Neuron (in vitro differentiated cells): ENCODE data around the gene AKAP3.

Experiments
- H2AFZ ChIP-seq: one replicate; pipeline ENCODE4 v1.6.1; 2013; ENCODE audit warnings: low read depth, mild to moderate bottlenecking, inconsistent platforms, low read length, moderate library complexity
- H3K27me3 ChIP-seq: one replicate; pipeline ENCODE4 v1.6.1; 2013; ENCODE audit warnings: low read length; ENCODE audit not compliant: insufficient read depth
- H3K36me3 ChIP-seq: one replicate; pipeline ENCODE4 v1.6.1; 2013; ENCODE audit warnings: low read length; ENCODE audit not compliant: insufficient read depth
- H3K4me1 ChIP-seq: one replicate; pipeline ENCODE4 v1.6.1; 2013; ENCODE audit warnings: low read length; ENCODE audit not compliant: insufficient read depth
- H3K4me3 ChIP-seq: 2 replicates; pipeline ENCODE4 v1.5.1; 2013; ENCODE audit warnings: mild to moderate bottlenecking, low read length, moderate library complexity
- H3K9me3 ChIP-seq: one replicate; pipeline ENCODE4 v1.6.1; 2013; ENCODE audit warnings: low read length

Gene AKAP3

GRCh38 chr12:4588916-4589315, 59.9 kb downstream of the AKAP3 start:
- no peaks in the 10 kb centered on the region for H3K36me3 ChIP-seq
- no peaks in the 10 kb centered on the region for H3K9me3 ChIP-seq
- H2AFZ ChIP-seq: no peak overlapping the region
- H3K4me3 ChIP-seq: no peak overlapping the region
- H3K27me3 ChIP-seq: no peaks in the 10 kb centered on the region
- no peaks in the 10 kb centered on the region for H3K4me1 ChIP-seq

GRCh38 chr12:4587108-4587507, 61.7 kb downstream of the AKAP3 start:
- Histone ChIP-seq H3K4me3 (no peak overlapping the region), H3K9me3 (no peaks in the 10 kb centered on the region), H3K36me3 (no peaks in the 10 kb centered on the region), H2AFZ (no peak overlapping the region), H3K4me1 (no peaks in the 10 kb centered on the region), H3K27me3 (no peaks in the 10 kb centered on the region)

- Histone ChIP-seq H3K4me3 (no peak overlapping the region), H3K27me3 (no peaks in the 10 kb centered on the region), H3K36me3 (no peaks in the 10 kb centered on the region), H3K4me1 (no peaks in the 10 kb centered on the region), H2AFZ (no peak overlapping the region), H3K9me3 (no peaks in the 10 kb centered on the region)
These were observed 62.4 kb downstream of the AKAP3 start for GRCh38 chr12:4586500-4586899.

DNA sequence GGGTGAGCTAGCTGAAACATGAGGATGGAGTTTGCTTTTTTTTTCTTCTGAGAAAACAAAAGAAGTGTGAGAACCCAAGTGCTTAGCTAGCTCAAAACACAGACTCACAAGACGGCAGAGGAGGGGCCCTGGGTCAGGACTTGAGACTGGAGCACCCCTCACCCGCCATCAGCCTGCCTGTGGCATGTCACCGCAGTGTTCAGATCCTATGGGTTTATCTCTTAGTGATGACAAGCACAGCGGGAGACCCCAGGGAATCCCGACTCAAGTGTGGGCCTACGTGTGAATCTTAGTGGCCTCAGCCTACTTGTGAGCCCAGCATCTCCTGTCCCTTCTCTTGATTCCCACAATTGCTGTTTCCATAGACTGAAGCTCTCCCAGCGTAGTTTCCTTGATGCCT, 64.0 kb downstream of the AKAP3 start:
- Histone ChIP-seq H2AFZ (no peak overlapping the region), H3K4me3 (no peak overlapping the region)

GRCh38 chr12:4584281-4584680, 64.6 kb downstream of the AKAP3 start:
- Histone ChIP-seq H3K27me3 (no peaks in the 10 kb centered on the region), H2AFZ (no peak overlapping the region), H3K4me3 (no peak overlapping the region), H3K36me3 (no peaks in the 10 kb centered on the region), H3K4me1 (peaks cover 14% of the 10 kb centered on the region), H3K9me3 (no peaks in the 10 kb centered on the region)

More for the DNA sequence above, 64.0 kb downstream of the AKAP3 start:
- H3K9me3 ChIP-seq: no peaks in the 10 kb centered on the region
- H3K27me3 ChIP-seq: no peaks in the 10 kb centered on the region
- peaks cover 8% of the 10 kb centered on the region for H3K4me1 ChIP-seq
- H3K36me3 ChIP-seq: no peaks in the 10 kb centered on the region

DNA sequence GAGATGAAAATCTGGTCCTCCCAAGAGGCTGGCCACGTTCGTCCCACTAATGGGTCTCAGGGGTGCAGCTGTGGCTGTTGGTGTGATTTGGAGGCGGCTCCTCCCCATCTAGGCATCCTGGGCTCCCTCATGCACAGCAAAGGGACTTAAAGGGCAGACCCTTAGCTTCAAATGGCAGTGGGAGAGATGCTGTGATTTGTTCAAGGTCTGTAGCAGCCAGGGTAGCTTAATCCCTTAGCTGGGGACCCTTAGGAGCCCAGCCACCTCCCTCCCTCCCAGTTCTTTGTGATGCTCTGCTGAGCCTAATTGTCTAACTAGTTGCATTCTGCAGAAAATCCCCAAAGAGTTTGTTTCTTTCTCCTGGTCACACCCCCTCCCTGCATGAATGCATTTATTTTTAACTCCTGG, 68.6 kb downstream of the AKAP3 start:
- H3K36me3 ChIP-seq: no peaks in the 10 kb centered on the region
- H3K27me3 ChIP-seq: no peaks in the 10 kb centered on the region
- peaks cover 28% of the 10 kb centered on the region for H3K4me1 ChIP-seq
- H3K9me3 ChIP-seq: no peaks in the 10 kb centered on the region
- H2AFZ ChIP-seq: no peak overlapping the region
- no peak overlapping the region for H3K4me3 ChIP-seq

DNA sequence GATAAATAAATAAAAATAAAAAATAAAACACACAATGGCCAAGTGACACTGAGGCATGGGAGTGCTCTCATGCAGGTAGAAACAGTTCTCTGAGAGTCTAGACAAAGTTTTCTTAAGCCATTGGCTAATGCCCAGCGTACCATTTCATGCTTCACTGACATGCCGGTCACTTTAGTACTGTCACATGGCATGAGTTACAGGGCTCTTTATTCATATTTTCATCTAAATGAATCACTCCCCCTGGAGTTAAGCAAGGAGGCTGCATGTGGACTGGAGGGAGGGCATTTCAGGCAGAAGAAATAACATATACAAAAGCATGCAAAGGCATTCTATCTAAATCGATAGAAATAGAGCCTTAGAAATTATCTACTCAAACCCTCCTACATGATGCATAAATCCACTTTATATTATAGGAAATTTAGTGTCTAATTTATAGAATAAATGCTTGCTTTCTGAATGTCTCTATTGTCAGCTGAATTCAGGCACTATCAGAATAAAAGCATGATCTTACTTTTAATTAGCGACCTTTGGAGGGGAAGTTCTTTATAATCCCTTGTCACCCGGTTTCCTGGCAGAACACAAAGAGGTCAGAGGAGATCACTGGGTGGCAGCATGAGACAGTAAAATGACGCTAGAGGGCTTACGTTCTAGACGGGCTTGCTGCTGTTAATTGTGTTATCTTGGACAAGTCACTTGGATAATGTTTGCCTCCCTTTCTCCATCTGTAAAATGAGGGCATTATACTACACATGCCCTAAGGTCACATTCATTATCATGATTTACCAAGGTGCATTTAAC, 69.3 kb downstream of the AKAP3 start:
- Histone ChIP-seq H3K27me3 (no peaks in the 10 kb centered on the region), H2AFZ (no peak overlapping the region), H3K4me1 (peaks cover 28% of the 10 kb centered on the region), H3K36me3 (no peaks in the 10 kb centered on the region), H3K9me3 (no peaks in the 10 kb centered on the region), H3K4me3 (no peak overlapping the region)

DNA sequence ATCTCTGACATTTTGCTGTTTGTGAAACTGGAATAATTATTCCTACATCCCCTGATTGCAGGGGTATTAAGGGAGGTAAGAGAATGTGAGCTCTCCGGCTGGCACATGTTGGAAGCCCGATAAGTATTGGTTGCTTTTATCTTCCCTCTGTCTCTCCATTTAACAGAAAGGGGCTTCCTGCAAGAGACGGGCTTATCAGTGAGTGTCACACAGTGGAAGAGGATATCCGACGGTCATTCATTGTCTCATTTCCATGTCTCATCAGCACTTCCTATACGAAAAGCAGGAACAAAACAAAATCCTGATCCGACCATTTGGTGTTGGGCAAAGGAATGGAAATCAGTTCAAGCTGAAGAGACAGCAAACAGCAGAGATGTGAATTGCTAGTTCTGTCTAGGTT, 76.2 kb downstream of the AKAP3 start:
- Histone ChIP-seq H3K4me3 (no peak overlapping the region), H3K4me1 (peaks cover 7% of the 10 kb centered on the region), H3K9me3 (no peaks in the 10 kb centered on the region), H3K27me3 (no peaks in the 10 kb centered on the region), H2AFZ (no peak overlapping the region), H3K36me3 (no peaks in the 10 kb centered on the region)

GRCh38 chr12:4569261-4569660, 79.6 kb downstream of the AKAP3 start:
- H2AFZ ChIP-seq: no peak overlapping the region
- H3K4me3 ChIP-seq: no peak overlapping the region
- no peaks in the 10 kb centered on the region for H3K36me3 ChIP-seq
- H3K27me3 ChIP-seq: no peaks in the 10 kb centered on the region
- no peaks in the 10 kb centered on the region for H3K9me3 ChIP-seq
- H3K4me1 ChIP-seq: no peaks in the 10 kb centered on the region

DNA sequence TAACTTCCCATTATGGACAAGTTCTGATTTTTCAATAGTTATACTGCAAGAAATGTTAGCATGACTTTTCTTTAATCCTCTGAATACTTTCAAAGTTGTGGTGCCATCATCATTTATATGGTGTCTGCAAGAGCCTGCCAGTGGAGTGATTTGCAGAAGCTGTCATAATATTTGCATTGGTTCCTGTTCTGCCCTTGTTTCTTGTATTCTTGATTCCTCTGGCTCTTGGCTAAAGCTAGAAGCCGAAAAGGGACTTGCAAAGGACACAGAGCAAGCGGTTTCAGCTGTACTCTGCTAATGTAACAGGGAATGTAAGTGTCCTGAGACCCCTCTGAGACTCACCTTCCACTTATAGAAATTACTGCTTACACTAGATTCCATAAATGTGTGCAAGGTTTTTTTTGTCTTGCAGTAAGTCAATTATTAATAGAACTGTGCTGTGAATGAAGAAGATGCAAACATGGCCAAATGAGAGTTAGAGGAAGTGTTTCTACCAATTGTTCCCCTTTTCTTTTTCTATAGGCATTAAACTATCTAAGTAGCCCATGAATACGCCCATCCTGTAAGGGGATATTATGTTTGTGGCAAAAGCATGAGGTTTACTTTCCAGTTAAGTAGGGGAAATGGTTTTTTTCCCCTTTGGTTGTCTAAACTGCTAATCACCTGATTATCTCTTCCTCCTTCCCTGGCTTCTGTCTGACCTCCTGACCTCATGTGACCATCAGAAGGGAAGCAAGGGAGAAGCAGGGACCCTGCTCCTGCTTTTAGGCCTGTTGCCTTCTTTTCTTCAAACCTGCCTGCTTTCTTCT, 81.6 kb downstream of the AKAP3 start:
- H3K9me3 ChIP-seq: no peaks in the 10 kb centered on the region
- no peaks in the 10 kb centered on the region for H3K27me3 ChIP-seq
- H3K4me1 ChIP-seq: peaks cover 4% of the 10 kb centered on the region
- H3K36me3 ChIP-seq: no peaks in the 10 kb centered on the region
- H3K4me3 ChIP-seq: no peak overlapping the region
- H2AFZ ChIP-seq: no peak overlapping the region

DNA sequence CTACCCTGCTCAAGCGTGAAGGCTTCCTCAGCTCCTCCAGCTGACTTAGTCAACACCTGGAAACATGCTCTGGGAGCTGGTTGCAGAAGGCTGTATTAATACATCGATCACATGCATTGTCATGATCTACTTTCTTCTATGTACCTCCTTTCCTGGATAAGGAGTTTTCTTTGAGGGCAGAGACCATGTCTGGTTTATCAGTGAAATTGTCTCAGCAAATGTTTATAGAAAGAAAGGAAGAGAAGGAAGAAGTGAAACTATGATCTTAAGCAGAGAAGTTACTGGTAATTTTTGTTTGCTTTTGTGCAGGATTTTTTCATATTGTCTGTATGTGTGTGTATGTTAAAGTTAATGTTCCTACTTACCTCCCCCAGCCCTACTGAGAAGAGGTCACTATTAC, 82.4 kb downstream of the AKAP3 start:
- H3K4me3 ChIP-seq: no peak overlapping the region
- no peak overlapping the region for H2AFZ ChIP-seq
- H3K27me3 ChIP-seq: no peaks in the 10 kb centered on the region
- peaks cover 10% of the 10 kb centered on the region for H3K4me1 ChIP-seq
- no peaks in the 10 kb centered on the region for H3K36me3 ChIP-seq
- no peaks in the 10 kb centered on the region for H3K9me3 ChIP-seq
